HuH-7 (cell line): ENCODE measurements around the gene OLA1.

Experiments
- DNase-seq: peaks from one replicate; pipeline ENCODE4 v3.0.0; 2011; ENCODE audit warnings: low spot score

The OLA1 gene

DNA sequence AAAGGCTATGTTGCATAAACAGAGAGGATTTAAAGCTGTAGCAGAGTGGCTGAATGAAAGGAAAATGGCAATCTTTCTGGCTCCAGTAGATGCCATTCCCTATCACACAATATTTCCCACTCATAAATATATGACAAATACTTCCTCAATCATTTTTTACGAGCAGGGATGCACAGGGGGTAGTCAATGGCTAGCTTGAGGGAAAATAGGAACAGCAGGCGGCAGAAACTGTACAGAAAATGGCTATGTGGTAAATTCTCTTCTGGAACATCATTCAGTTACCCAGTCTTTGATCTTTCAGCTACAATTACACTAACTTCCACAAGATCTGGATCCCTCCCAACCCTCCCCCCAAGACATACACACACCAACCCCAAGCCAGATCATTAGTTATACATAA lies 127.2 kb downstream of the OLA1 start:
- no peak for DNase-seq

DNA sequence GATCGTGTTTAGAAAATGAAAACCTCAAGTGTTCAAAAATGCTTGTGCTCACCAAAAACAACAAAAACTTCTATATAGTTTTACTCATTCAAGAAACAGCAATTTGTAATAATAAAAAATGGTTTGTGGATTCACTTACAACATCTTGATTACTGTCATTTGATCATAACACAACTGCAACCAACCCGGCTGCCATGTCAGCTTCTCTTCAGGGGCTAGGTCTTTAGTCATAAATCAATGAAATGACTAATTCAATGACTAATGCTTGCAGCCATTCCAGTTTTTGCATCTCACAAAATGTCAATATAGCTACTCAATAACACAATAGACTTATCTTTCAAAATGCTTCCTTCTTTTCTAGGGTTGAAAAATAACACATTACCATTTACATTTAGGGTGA lies 128.0 kb downstream of the OLA1 start:
- DNase-seq: no peak

DNA sequence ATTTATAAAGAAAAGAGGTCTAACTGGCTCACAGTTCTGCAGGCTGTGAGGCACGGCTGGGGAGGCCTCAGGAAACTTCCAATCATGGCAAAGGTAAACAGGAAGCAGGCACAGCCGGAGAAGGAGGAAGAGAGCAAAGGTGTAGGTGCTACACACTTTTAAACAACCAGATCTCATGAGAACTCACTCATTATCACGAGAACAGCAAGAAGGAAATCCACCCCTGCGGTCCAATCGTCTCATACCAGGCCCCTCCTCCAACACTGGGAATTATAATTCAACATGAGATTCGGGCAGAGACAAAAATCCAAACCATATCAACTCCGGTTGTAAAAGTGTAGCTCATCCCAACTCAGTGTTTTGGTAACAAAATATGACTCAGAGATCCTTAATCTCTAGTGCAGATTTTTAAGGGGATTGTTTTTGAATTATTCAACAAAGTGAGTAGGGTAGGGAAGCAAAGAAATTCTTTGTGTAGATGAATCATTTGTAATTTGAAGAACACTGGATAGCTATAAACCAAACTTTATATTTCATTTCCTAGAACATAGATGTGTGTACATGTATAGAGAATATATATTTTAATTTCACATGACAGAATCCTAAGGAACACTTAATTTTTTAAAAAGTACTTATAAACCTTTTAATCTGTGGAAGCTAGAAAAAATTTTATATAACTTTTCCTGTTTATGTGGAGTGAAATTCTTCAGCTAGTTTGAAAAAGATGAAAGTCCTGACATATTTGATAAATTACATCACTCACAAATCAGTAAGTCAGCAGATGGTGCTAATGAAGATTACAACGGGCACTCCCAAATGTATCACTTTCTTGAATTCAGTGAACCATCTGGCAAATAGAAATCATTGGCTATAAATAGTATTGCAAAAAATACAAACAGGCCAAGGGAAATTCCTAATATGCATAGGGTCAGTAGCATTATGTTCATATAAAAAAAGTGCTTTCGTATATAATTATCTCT lies 130.1 kb downstream of the OLA1 start:
- no peak for DNase-seq

DNA sequence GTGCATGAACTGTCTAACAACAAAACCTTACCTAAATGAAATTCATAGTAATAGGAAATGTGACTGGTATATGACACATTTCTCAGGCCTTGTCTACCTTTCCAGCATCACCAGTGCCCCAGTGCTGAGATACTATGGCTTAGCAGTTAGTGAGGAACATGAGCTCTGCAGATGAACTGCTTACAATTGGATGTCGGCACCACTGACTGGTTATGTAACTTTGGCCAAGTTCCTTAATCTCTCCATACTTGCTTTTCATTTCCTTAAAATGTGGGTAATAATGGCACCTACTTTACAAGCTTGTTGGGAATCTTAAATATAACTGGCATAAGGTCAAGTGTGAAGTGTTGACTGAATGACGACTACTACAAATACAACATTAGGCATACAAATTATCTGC lies 136.3 kb downstream of the OLA1 start:
- no peak for DNase-seq

DNA sequence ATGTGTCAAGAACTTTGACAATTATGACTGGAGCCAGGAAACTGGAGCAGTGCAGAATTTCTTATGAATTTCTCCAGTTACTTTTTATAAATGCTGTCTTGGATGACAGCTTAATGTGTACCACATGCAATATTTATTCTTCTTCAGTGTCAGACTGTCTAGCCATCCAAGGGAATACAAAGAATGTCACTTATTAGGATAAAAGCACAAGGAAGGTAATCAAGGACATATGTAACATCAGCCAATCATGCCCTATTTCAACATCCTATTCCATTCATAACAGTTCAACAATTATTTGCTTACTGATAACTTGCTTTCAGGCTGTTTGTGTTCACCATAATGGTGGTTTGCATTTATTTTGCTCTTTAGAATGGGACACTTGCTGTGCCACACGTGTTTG lies 139.8 kb downstream of the OLA1 start:
- DNase-seq: no peak

DNA sequence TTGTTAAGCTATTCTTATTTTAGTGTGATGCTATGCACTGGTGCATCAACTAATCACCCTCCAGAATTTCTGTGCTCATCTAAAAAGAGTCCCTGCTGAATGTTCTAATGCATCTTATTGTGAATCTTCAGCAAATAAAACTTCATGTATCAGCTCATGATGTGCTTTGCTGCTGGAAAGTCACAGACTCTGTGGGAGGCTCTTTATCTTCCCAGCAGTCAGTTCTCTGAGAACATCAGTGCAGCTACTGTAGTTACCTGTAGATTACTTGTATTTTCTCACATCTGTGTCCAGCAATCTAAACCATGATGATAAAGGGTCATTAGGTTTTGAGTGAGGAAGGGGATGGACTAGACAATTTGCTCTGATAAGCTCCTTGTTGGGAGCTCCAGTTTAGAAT lies 141.6 kb downstream of the OLA1 start:
- DNase-seq: no peak

DNA sequence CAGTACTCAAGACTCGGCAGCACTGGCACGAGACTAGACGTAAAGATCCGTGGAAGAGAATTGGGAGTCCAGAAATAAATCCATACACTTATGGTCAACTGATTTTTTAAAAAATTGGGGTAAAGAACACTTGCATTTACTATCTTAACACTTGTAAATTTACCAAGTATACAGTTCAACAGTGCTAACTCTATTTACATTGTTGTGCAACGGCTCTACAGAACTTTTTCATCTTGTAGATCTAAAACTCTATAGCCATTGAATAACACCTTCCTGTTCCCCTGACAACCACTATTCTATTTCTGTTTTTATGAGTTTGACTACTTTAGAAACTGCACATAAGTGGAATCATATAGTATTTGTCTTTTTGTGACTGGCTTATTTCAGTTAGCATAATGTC lies 153.8 kb downstream of the OLA1 start:
- DNase-seq: no peak

DNA sequence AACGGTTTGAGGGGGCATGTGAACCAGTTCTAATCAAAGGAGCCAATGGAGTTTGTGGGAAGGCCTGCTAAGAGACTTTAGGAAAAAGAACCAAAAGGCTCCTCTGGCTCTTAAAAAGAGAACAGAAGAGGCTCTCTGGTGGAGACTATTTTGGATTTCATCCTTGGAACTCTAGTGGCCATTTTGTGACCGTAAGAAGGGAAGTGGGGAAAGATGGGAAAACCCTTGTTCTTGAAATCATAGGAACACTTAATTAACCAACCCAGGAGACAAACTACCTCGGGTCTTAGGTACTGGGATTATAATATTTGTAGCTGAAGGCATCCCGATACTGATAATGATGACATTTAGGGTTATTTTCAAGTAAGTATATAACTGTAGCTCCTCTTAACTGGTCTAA lies 157.9 kb downstream of the OLA1 start:
- DNase-seq: no peak

DNA sequence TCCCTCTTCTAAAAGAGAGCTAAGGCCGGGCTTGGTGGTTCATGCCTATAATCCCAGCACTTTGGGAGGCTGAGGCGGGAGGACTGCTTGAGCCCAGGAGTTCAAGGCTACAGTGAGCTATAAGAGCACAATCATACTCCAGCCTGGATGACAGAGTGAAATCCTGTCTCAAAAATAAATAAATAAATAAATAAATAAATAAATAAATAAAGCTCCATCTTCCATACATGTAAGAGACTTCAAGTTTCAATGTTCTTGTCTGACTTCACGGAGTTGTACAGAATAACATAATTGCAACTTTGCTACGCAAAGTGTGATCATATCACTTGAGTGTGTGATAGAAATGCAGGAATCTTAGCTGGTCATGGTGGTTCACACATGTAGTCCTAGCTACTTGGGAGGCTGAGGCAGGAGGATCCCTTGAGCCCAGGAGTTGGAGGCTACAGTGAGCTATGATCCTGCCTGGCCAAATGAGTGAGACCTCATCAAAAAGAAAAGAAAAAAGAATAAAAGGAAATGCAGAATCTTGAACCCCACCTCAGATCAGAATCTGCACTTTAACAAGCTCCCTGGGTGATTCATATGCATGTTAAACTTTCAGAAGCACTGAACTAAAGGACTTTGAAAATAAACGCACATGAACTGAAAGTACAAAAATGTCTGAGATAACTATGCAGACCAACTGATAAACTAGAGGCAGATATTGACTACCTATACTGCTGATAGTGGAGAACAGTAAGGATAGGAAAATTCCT lies 159.4 kb downstream of the OLA1 start:
- no peak for DNase-seq

DNA sequence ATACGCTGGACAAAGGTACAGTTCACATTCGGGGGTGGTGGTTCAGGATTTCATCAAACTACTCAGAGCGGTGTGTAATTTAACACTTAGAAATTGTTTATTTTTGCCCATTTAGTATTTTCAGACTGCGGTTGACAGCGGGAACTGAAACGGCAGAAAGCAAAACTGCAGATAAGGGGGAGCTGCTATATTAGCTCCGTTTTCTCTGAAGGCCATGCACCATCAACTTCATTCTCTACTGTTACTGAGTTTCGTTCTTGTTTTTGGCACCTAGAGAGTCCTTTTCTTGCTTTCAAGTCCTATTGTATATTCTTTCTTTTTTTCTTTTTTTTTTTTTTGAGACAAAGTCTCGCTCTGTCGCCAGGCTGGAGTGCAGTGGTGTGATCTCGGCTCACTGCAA lies 161.6 kb downstream of the OLA1 start:
- no peak for DNase-seq

DNA sequence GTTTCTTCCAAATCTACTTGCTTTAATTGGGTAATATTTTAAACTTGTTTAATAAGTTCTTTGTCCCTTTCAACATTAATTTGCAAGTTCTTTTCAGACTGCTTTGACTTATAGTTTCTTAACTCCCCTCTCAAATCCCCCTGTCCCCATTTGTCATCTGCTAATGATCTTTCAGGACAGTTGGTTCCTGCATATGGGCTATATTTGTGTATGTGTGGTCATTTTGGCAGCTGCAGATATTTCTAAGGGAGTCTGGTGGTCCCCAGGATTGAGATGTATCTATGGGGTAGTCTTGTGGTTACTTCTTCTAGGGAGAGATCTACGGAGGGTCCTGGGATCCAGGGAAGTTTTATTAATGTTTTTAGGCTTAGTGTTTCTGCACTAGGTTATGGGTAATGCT lies 162.6 kb downstream of the OLA1 start:
- DNase-seq: no peak

DNA sequence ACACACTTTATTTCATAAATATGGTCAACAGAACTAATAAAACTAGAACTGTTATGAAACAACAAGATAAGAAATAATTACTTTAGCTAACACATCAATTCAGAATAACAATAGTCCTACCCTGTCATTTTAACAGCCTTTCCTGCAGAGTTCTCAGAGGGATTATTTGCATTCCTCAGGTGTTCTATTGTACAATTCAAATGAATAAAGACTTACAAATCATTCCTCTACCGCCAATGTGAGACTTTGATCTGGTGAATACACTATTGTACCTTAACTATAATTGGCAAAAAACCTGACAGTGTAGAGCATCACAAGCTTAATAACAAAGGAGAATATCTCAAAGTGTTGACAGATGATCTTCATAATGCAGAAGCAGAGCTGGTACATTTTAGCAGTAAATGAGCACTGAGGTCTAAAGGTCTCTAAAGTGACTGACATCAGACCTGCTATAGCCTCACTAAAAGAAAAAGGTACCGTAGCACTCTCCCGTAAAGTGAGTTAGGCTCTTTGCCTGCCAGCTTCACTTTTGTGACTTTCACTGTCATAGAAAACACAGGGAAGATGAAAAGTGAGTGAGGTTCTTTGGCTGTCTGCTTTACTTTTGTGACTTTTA lies 164.4 kb downstream of the OLA1 start:
- no peak for DNase-seq

DNA sequence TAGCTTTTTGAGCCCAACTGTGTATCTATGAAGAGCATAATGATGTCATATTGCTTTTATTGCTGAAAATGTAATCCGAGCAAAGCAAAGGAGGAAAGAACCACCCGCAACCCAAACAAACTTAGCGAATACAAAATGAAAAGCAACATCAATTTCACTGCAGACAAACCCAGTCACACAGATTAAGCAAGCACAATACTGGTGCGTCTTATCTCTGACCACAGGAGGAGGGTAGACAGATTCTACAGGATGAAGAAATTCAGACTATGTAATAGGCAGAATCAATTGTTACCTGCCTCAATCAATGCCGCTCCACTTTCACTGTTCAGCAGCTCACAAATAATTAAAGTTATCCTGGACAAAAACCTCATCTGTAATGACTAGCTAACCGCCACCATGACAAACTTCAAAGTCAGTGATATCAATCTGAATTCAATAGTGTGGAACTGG lies 167.6 kb downstream of the OLA1 start:
- no peak for DNase-seq

DNA sequence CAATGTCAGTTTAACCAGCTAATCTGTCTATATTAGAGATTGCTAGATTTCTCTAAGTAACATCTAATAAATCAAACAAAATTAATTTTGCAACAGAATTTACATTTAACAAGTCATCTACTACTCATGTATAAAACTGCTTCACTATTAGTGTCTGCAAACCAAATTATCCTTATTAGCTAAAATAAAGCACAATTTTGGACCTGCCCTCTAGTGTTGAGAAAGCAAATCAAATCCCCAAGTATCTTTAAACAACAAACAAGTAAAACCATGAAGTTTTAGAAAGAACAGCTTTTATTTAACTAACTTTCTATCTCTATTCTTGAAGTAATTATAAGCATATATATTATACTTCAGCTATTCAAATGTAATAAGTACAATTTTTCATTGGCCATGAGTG lies 170.1 kb downstream of the OLA1 start:
- DNase-seq: no peak

DNA sequence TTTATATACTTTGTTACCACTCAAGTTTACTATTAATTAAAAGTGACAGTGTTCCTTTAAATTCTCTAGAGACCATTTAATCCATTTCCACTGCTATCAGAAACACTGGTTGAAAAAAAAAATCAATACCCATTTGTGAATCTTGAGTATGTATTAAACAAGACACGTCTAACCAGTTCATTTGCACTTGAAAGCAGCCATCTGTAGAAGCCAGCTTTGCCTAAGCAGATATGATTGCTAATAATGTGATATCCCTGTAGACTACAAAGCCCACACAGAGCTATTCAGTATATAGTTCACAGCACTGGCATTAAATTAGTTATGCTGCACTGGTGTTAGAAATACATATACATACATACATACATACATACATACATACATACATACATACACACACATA lies 171.4 kb downstream of the OLA1 start:
- no peak for DNase-seq

DNA sequence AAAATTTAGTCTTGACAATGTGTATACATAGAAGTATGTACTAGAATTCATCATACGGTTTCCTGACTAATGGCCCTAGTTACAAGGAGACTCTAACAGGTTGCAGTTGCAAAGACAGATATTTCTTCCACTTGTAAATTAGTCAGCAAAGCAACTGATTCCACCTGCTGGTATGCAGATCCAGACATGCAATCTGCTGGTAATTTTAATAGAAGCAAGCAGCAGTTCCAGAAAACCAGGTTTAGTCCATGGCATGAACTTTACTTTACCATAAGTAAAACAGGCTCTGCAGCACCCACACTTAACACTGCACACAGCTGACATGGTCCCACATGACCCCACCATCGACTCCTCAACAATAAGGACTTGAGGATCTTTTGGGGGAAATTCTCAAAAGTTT lies 172.3 kb downstream of the OLA1 start:
- DNase-seq: no peak

DNA sequence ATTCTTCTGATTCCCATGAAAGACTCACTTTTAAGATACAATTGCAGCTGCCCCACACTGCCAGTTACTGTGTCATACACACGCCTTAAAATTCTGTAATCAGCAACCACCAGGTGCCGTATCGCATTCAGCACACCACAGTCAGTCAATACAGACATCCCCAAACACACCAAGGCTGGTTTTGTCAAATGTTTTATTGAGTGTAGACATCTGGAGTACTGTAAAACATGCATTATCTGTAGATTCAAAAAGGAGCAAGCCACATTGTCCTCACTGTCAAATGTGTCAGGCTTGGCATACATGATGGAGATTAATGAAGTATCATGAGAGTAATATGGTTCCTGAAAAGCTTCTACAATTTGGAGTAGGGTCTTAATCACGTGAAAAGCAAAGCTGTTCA lies 173.5 kb downstream of the OLA1 start:
- DNase-seq: no peak

DNA sequence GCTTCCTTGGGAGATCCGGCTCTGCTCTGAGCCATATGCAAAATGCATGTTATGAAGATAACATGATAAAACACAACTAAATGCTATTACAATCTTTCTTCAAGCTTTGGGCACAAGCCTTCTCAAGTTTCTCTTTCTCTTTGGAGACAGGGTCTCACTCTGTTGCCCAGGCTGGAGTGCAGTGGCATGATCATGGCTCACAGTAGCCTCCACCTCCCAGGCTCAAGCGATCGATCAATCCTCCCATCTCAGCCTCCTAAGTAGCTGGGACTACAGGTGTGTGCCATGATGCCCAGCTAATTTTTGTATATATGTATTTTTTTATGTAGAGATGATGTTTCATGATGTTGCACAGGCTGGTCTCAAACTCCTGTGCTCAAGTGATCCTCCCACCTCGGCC lies 175.5 kb downstream of the OLA1 start:
- DNase-seq: no peak

DNA sequence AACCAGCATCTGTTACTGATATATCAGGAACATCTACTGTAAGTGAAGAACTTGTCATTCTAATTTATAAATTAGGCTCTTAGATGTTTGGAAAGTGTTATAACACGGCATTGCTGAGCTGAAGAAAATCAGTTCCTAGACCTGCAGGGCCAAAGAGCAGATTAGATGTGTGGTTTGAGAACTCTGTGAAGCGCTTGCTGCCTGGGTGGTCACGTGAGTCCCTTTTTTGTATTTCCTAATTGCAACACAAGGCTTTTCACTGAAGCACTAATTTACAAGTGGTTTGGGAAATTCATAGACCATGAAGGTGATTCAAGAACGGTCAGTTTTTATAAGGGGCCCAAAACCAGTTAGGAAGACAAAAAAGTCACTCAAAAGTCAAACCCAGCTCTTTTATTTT lies 176.3 kb downstream of the OLA1 start:
- DNase-seq: no peak

DNA sequence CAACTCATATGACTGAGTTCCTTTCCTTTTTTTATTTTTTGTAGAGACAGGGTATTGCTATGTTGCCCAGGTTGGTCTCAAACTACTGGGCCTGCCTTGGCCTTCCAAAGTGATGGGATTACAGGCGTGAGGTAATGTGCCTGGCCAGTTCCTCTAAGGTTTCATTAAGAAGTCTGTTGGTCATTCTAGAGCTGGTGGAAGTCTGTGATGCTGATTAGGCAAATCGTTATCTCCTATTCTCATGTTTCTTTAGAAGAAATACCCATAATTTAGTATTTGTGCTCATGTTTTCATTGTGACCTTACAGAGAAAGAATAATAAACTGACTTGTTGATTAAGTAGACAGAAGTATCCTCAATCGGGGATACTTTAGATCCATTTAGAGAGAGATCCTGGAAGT lies 177.0 kb downstream of the OLA1 start:
- no peak for DNase-seq

DNA sequence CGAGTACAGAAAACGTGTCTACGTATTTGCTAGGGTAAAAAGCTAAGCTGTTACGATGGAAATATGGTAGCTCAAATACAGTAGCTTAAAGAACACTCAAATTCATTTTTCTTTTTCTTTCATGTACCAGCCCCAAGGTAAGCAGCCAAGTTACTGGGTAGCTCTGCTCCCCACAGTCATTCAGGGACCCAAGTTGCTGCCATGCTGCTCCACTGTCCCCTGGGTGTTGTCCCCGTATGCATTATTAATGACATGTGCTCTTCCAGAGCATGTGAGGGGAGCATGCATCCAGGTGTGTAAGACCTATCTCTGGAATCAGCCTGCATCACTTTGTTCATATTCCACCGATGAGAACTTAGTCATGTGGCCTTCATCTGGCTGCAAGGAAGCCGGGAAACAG lies 178.1 kb downstream of the OLA1 start:
- no peak for DNase-seq

DNA sequence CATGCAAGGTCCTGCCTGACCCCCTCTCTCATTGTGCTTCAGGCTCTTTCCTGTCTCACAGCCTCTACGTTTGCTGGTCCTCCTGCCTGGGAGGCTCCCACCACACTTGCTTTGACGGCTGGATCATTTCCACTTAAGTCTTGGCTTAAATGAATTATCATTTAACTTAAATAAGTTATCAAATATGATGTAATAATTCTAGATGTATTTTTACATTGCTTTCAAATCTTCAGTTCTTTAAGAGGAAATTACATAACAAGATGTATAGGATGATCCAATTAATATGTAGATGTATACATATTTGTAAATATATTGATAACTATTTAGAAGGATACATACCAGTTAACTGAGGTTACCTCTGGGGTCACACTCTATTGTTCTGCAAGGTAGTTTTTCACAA lies 180.5 kb downstream of the OLA1 start:
- DNase-seq: no peak

DNA sequence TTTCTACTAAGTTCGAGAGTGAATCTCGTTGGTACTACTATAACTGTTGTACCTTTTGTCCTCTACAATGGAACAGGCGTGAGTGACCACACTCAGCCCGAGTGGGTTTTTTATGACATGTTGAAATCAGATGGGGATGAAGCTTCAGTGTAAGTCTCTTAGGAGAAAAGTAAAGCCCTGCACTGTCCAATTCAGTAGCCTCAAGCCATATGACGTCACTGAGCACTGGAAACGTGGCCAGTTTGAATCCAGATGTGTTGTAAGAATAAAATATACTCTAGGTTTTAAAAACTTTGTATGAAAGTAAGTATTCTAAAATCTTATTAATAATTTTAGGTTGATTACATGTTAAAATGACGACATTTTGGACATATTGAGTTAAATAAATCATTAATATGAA lies 181.5 kb downstream of the OLA1 start:
- DNase-seq: no peak
